HepG2 (cell line): ENCODE measurements around the gene PAPOLB. TPM values are rescaled to one million over a fixed set of nuclear protein-coding genes. Genes with fewer than 3 reads are reported as not detected.

Experiments used
- ATAC-seq: fragments of 200-7000 bp; cut with Tn5 transposase; 3 replicates; pipeline ENCODE4 v1.9.1; 2020; ENCODE audit warnings: mild to moderate bottlenecking, moderate library complexity
- BruUV-seq: library from RNA; stranded (reverse); fragments of 400-500 nt; replicated peaks from 2 replicates; lab custom pipeline; 2021; lab: Mats Ljungman, UMichigan
- CTCF ChIA-PET: fragments of 300-600 bp; formaldehyde crosslinking; extraction: SDS; loops from one replicate; lab custom pipeline; 2021; ENCODE audit warnings: low total read pairs, inconsistent platforms, low intra/inter-chr PET ratio; lab: Yijun Ruan, JAX
- POLR2A ChIA-PET: fragments of 350-600 bp; sonication (Branson Sonifier 250); formaldehyde crosslinking; loops from one replicate; lab custom pipeline; 2020; ENCODE audit warnings: antibody characterized with exemption, inconsistent platforms; lab: Yijun Ruan, JAX
- DNase-seq: peaks from one replicate; pipeline ENCODE4 v3.0.0-alpha.2; 2015; ENCODE audit warnings: low spot score
- FAIRE-seq: peaks from 3 replicates; lab custom pipeline; 2011; peaks lifted over from hg19 to GRCh38; lab: Jason Lieb, UNC
- H2AFZ ChIP-seq: one replicate; pipeline ENCODE4 v1.6.1; 2011; ENCODE audit warnings: low read length, inconsistent platforms
- H3K27ac ChIP-seq: fragments of 300-600 bp; 3 replicates; pipeline ENCODE4 v1.8.0; 2011; ENCODE audit warnings: mixed run types, mild to moderate bottlenecking, mixed read lengths, low read length, inconsistent platforms; ENCODE audit not compliant: insufficient read depth; ENCODE audit errors: extremely low read length
- H3K27me3 ChIP-seq, 2 experiments: fragments of 200-600 bp in 1 of 2; 2 replicates in 1 of 2; 3 replicates in 1 of 2; pipeline versions ENCODE4 v1.6.0 to v1.8.0; 2011; ENCODE audit warnings: low read length in 2 of 2, mild to moderate bottlenecking in 2 of 2, moderate library complexity in 2 of 2, inconsistent platforms in 1 of 2; ENCODE audit not compliant: insufficient read depth in 2 of 2, control insufficient read depth in 1 of 2
- H3K36me3 ChIP-seq, 2 experiments: fragments of 200-600 bp in 1 of 2; replicated peaks in 1 of 2; 2 replicates in 1 of 2; 3 replicates in 1 of 2; pipeline versions ENCODE4 v1.5.1 to v1.8.0; 2011; ENCODE audit warnings: low read length in 2 of 2, inconsistent platforms in 1 of 2; ENCODE audit not compliant: insufficient read depth in 2 of 2, control insufficient read depth in 1 of 2
- H3K4me1 ChIP-seq: 2 replicates; pipeline ENCODE4 v1.5.1; 2012; ENCODE audit warnings: low read length, inconsistent platforms; ENCODE audit not compliant: insufficient read depth
- H3K4me2 ChIP-seq: 2 replicates; pipeline ENCODE4 v1.6.0; 2011; ENCODE audit warnings: low read depth, low read length, inconsistent platforms
- H3K4me3 ChIP-seq, 3 experiments: fragments of 200-600 bp in 1 of 3; sonication (generic), shearing (Covaris generic) in 1 of 3; replicated peaks in 1 of 3; 2 replicates each; pipeline ENCODE4 v1.5.1; 2011 to 2016; ENCODE audit warnings: low read length in 3 of 3, inconsistent platforms in 2 of 3, low read depth in 2 of 3, mild to moderate bottlenecking in 2 of 3, control low read depth in 1 of 3, mixed read lengths in 1 of 3; ENCODE audit not compliant: insufficient read depth in 1 of 3
- H3K79me2 ChIP-seq: one replicate; pipeline ENCODE4 v1.6.1; 2011; ENCODE audit warnings: low read length, inconsistent platforms; ENCODE audit not compliant: insufficient read depth
- H3K9ac ChIP-seq: 2 replicates; pipeline ENCODE4 v1.6.0; 2011; ENCODE audit warnings: mild to moderate bottlenecking, low read depth, low read length, inconsistent platforms; ENCODE audit not compliant: insufficient read depth
- H3K9me3 ChIP-seq: 2 replicates; pipeline ENCODE4 v1.5.1; 2012; ENCODE audit warnings: mild to moderate bottlenecking, low read length
- H4K20me1 ChIP-seq: 2 replicates; pipeline ENCODE4 v1.6.0; 2011; ENCODE audit warnings: inconsistent platforms, mild to moderate bottlenecking, low read length, moderate library complexity; ENCODE audit not compliant: insufficient read depth
- CHD2 ChIP-seq: IDR thresholded peaks from 2 replicates; pipeline ENCODE4 v1.6.1; 2011; ENCODE audit warnings: low read depth, low read length, improper control_type of control experiment
- HMG20A ChIP-seq: IDR thresholded peaks from 2 replicates; pipeline ENCODE4 v1.6.1; 2016; ENCODE audit warnings: borderline replicate concordance
- HMG20B ChIP-seq: conservative IDR thresholded peaks from 2 replicates; pipeline ENCODE4 v1.6.1; 2016; ENCODE audit warnings: missing genetic modification reagents, missing compliant biosample characterization
- KDM5B ChIP-seq: sonication (generic); formaldehyde crosslinking; IDR thresholded peaks from 2 replicates; pipeline ENCODE4 v1.4.0; 2020; ENCODE audit warnings: missing genetic modification reagents, mild to moderate bottlenecking, borderline replicate concordance
- LCORL ChIP-seq, 2 experiments: fragments of 450-650 bp in 1 of 2; sonication (generic) in 1 of 2; formaldehyde crosslinking in 1 of 2; IDR thresholded peaks; 2 replicates each; pipeline versions ENCODE4 v1.5.0 to v1.6.1; 2017 to 2020; ENCODE audit warnings: antibody characterized with exemption in 1 of 2, missing genetic modification reagents in 1 of 2
- POGZ ChIP-seq: sonication (generic); formaldehyde crosslinking; IDR thresholded peaks from 2 replicates; pipeline ENCODE4 v1.4.0; 2020; ENCODE audit warnings: mild to moderate bottlenecking, missing genetic modification reagents
- SATB2 ChIP-seq: sonication (generic); formaldehyde crosslinking; IDR thresholded peaks from 2 replicates; pipeline ENCODE4 v1.5.0; 2020; ENCODE audit warnings: missing genetic modification reagents
- SMAD1 ChIP-seq: sonication (generic); formaldehyde crosslinking; IDR thresholded peaks from 2 replicates; pipeline ENCODE4 v1.4.0; 2020; ENCODE audit warnings: missing genetic modification reagents, low read depth, mild to moderate bottlenecking, borderline replicate concordance
- ZFP90 ChIP-seq: sonication (generic); formaldehyde crosslinking; IDR thresholded peaks from 2 replicates; pipeline ENCODE4 v1.8.0; 2022; ENCODE audit warnings: missing genetic modification reagents, mild to moderate bottlenecking, inconsistent platforms, borderline replicate concordance
- ZFX ChIP-seq: sonication (generic); formaldehyde crosslinking; IDR thresholded peaks from 2 replicates; pipeline ENCODE4 v1.4.0; 2020; ENCODE audit warnings: mild to moderate bottlenecking, low read depth, missing genetic modification reagents, moderate library complexity
- ZNF10 ChIP-seq: sonication (generic); formaldehyde crosslinking; IDR thresholded peaks from 2 replicates; pipeline ENCODE4 v1.4.0; 2020; ENCODE audit warnings: mild to moderate bottlenecking, low read depth, missing genetic modification reagents, borderline replicate concordance
- ZNF572 ChIP-seq: sonication (generic); formaldehyde crosslinking; IDR thresholded peaks from 2 replicates; pipeline ENCODE4 v1.5.1; 2020; ENCODE audit warnings: mild to moderate bottlenecking, missing genetic modification reagents
- WGBS: methylation state at CpG from one replicate; pipeline ENCODE4 v1.1.6; 2017; ENCODE audit warnings: low lambda C conversion rate; 5-methylcytosine and 5-hydroxymethylcytosine counted together
- in situ Hi-C: cut with HindIII; loops from 2 replicates; pipeline ENCODE4 v1.10.0; 2017; ENCODE audit warnings: low pct_unique_long_range_greater_than_20kb; ENCODE audit not compliant: extremely low pct_ligation_motif_present
- intact Hi-C: fragments of 100-400 bp; cut with micrococcal nuclease; formaldehyde crosslinking; loops from one replicate; pipeline ENCODE4 v1.10.0; 2022; ENCODE audit not compliant: unreplicated experiment
- polyA plus RNA-seq, 8 experiments: library from polyadenylated mRNA; depleted of rRNA in 3 of 8; stranded (reverse) in 7 of 8; unstranded in 1 of 8; fragments of >200 nt; fragmentation: Illumina TruSeq in 4 of 8; extraction: Trizol in 4 of 8; gene quantifications; 2 replicates each; pipeline versions ENCODE4 v1.2.1 to v1.2.3, GENCODE V29; 2011 to 2016; ENCODE audit warnings: low read depth in 4 of 8, missing spikeins in 1 of 8, mixed read lengths in 1 of 8; ENCODE audit not compliant: insufficient read depth in 1 of 8
- total RNA-seq, 5 experiments: library from RNA; depleted of rRNA; stranded (reverse); fragments of >200 nt; fragmentation: Illumina TruSeq; extraction: Trizol; gene quantifications; 2 replicates each; pipeline ENCODE4 v1.2.3, GENCODE V29; 2016; ENCODE audit warnings: low read depth in 1 of 5
- TF ChIP-seq, protein P1 (sequence below): sonication (generic); formaldehyde crosslinking; IDR thresholded peaks from 2 replicates; pipeline ENCODE4 v1.4.0; 2020; ENCODE audit warnings: missing genetic modification reagents
- TF ChIP-seq, protein P2 (sequence below): sonication (generic); formaldehyde crosslinking; IDR thresholded peaks from 2 replicates; pipeline ENCODE4 v1.8.1; 2023; ENCODE audit warnings: missing genetic modification reagents, inconsistent platforms, borderline replicate concordance
- TF ChIP-seq, protein P3 (sequence below): sonication (generic); formaldehyde crosslinking; IDR thresholded peaks from 2 replicates; pipeline ENCODE4 v1.8.0; 2022; ENCODE audit warnings: missing genetic modification reagents, mild to moderate bottlenecking, inconsistent platforms, borderline replicate concordance

Gene PAPOLB
- total and polyA plus RNA-seq, 2 of the 13 experiments (the other 11 are each of a cell fraction or from before 2014, with no cell fraction given), result not detected

DNA sequence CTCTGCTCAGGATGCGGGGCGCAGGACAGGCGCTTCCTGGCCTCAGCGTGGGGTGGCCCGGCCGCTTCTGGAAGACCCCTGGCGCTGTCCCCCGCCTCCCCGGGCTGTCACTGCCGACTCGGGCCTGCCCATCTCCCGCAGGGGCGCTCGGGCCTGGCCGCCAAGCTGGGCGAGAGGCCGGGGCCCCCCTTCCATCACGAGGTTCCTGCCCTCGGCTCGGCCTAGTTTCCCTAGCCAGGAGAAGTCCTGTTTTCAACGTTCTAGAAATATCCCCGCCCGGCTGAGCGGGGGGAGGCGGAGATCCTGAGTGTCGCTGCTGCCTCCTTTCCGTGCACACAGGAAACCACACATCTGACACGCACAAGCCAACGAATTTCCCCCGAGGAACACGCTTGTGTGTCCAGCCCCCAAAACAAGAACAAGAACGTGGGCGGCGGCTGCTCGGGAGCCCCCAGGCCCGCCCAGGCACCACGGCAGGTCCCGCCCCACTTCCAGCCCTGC is 52.7 kb downstream of the PAPOLB start (continued):
- no peak for TF ChIP-seq HMG20A (CRISPR knock-in tag)
- TF ChIP-seq HMG20B (CRISPR knock-in tag), result no peak
- TF ChIP-seq SATB2 (CRISPR knock-in tag), result no peak

DNA sequence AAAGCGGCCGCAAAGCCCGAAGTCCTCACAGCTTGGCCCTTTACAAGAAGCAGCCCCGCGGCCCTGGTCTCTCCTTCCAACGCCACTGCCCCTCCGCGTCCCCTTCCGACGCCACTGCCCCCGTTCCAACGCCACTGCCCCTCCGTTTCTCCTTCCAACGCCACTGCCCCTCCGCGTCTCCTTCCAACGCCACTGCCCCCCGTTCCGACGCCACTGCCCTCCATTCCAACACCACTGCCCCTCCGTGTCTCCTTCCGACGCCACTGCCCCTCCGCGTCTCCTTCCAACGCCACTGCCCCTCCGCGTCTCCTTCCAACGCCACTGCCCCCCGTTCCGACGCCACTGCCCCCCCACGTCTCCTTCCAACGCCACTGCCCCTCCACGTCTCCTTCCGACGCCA is 53.3 kb downstream of the PAPOLB start:
- intact Hi-C loops, result no loop called here
- no peak for FAIRE-seq

DNA sequence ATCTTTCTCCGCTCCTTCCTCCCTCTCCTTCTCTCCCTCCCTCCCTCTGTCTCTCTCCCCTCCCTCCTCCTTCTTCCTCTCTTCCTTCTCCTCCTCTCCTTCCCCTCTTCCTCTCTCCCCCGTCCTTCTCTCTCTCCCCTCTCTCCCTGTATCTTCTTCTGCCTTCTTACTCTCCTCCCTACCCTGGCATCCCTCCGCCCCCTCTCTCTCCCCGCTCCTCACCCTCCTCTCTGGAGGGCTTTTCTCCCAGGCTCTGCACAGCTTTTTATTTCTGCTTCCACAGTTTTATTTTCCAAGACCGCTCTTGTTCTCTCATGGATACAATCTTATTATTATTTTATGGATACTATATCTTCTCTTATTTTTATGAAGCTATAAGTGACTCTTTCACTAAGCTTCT is 53.8 kb downstream of the PAPOLB start:
- WGBS, result 38% methylated on average over 5 of the region's 5 CpGs
- Histone ChIP-seq H3K27ac (no peak overlapping the region), H3K4me2 (no peak overlapping the region), H3K4me3 (no peak overlapping the region), H4K20me1 (no peaks in the 10 kb centered on the region), H3K27me3 (peaks cover 7 to 36% of the 10 kb centered on the region in 2 experiments; a peak in 3 of 5 replicates), H3K79me2 (no peaks in the 10 kb centered on the region), H2AFZ (no peak overlapping the region), H3K4me1 (peaks cover 6% of the 10 kb centered on the region; the same call in 1 of the 2 replicates), H3K36me3 (no peaks in the 10 kb centered on the region), H3K9me3 (no peaks in the 10 kb centered on the region), H3K9ac (no peak overlapping the region)
- intact Hi-C loops, result no loop called here
- ChIA-PET CTCF (no interaction called here), POLR2A (no interaction called here)
- in situ Hi-C loops, result no loop called here
- no TSS peak for BruUV-seq
- FAIRE-seq (no peak), ATAC-seq (no peak), DNase-seq (no peak)
- TF ChIP-seq, protein P1, sequence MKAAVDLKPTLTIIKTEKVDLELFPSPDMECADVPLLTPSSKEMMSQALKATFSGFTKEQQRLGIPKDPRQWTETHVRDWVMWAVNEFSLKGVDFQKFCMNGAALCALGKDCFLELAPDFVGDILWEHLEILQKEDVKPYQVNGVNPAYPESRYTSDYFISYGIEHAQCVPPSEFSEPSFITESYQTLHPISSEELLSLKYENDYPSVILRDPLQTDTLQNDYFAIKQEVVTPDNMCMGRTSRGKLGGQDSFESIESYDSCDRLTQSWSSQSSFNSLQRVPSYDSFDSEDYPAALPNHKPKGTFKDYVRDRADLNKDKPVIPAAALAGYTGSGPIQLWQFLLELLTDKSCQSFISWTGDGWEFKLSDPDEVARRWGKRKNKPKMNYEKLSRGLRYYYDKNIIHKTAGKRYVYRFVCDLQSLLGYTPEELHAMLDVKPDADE, result no peak
- TF ChIP-seq ZNF10 (CRISPR knock-in tag) (no peak), POGZ (CRISPR knock-in tag) (no peak), KDM5B (CRISPR knock-in tag) (no peak), ZFX (CRISPR knock-in tag) (no peak), LCORL (IDR thresholded peaks at IDR 0.05) (no peak), LCORL (CRISPR knock-in tag; IDR thresholded peaks at IDR 0.05) (no peak), SMAD1 (no peak)
- TF ChIP-seq, protein P2, sequence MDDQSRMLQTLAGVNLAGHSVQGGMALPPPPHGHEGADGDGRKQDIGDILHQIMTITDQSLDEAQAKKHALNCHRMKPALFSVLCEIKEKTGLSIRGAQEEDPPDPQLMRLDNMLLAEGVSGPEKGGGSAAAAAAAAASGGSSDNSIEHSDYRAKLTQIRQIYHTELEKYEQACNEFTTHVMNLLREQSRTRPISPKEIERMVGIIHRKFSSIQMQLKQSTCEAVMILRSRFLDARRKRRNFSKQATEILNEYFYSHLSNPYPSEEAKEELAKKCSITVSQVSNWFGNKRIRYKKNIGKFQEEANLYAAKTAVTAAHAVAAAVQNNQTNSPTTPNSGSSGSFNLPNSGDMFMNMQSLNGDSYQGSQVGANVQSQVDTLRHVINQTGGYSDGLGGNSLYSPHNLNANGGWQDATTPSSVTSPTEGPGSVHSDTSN (CRISPR knock-in tag), result no peak

More for the DNA sequence above, 53.3 kb downstream of the PAPOLB start:
- Histone ChIP-seq H3K79me2 (no peaks in the 10 kb centered on the region), H3K4me3 (no peak overlapping the region), H3K27me3 (peaks cover 9 to 41% of the 10 kb centered on the region in 2 experiments; a peak in 3 of 5 replicates), H3K9ac (no peak overlapping the region), H3K36me3 (no peaks in the 10 kb centered on the region), H2AFZ (no peak overlapping the region), H3K4me1 (peaks cover 6% of the 10 kb centered on the region; the same call in 1 of the 2 replicates), H3K9me3 (no peaks in the 10 kb centered on the region), H3K4me2 (no peak overlapping the region), H4K20me1 (no peaks in the 10 kb centered on the region), H3K27ac (no peak overlapping the region)
- ATAC-seq (no peak), DNase-seq (no peak)
- BruUV-seq, result no TSS peak
- TF ChIP-seq ZFP90 (CRISPR knock-in tag), result no peak
- TF ChIP-seq ZNF572 (CRISPR knock-in tag), result no peak
- TF ChIP-seq, protein P3, sequence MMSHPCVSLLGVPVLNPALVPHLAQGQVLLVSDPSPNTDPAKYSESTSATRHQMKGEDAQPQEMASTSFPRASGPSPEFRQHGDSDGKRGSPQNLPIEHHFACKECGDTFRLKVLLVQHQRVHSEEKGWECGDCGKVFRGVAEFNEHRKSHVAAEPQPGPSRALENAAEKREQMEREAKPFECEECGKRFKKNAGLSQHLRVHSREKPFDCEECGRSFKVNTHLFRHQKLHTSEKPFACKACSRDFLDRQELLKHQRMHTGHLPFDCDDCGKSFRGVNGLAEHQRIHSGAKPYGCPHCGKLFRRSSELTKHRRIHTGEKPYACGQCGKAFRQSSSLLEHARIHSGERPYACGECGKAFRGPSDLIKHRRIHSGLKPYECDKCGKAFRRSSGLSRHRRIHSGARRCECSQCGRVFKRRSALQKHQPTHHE, result no peak
- TF ChIP-seq CHD2, result no peak
- ChIA-PET CTCF (no interaction called here), POLR2A (no interaction called here)
- 74% methylated on average over 37 of the region's 37 CpGs for WGBS
- in situ Hi-C loops, result no loop called here
